ENCODE results near the gene WNT9A.

The WNT9A gene

GRCh38 chr1:227938911-227939790 lies 8.6 kb downstream of the WNT9A start (continued):
- TF ChIP-seq, protein P1, sequence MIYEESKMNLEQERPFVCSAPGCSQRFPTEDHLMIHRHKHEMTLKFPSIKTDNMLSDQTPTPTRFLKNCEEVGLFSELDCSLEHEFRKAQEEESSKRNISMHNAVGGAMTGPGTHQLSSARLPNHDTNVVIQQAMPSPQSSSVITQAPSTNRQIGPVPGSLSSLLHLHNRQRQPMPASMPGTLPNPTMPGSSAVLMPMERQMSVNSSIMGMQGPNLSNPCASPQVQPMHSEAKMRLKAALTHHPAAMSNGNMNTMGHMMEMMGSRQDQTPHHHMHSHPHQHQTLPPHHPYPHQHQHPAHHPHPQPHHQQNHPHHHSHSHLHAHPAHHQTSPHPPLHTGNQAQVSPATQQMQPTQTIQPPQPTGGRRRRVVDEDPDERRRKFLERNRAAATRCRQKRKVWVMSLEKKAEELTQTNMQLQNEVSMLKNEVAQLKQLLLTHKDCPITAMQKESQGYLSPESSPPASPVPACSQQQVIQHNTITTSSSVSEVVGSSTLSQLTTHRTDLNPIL (CRISPR knock-in tag; IDR thresholded peaks at IDR 0.05; ENCODE audit: low read depth) = no peak
- TF ChIP-seq TOX (CRISPR knock-in tag; IDR thresholded peaks at IDR 0.05; ENCODE audit: borderline replicate concordance) (no peak), CSDC2 (CRISPR knock-in tag; IDR thresholded peaks at IDR 0.05) (no peak), SNAI2 (CRISPR knock-in tag; IDR thresholded peaks at IDR 0.05) (no peak), ARNTL (CRISPR knock-in tag; IDR thresholded peaks at IDR 0.05; ENCODE audit: borderline replicate concordance, low read depth) (no peak), ZNF8 (CRISPR knock-in tag; IDR thresholded peaks at IDR 0.05) (no peak), POU6F1 (CRISPR knock-in tag; IDR thresholded peaks at IDR 0.05; ENCODE audit: borderline replicate concordance, low read depth) (no peak), PATZ1 (CRISPR knock-in tag; IDR thresholded peaks at IDR 0.05; ENCODE audit: borderline replicate concordance) (no peak)

DNA sequence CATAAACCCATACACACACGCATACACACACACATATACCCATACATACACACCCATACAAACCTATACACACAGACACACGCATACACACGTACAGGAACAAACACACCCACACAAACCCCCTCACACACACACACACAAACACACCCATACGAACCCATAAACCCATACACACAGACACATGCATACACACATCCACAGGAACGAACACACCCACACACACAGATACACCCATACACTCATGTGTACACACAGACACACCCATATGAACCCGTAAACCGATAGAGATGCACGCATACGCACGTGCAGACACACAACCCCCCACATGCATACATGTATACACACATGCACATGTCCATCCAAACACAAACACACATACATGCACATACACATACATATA lies 9.5 kb downstream of the WNT9A start:
- no peak for ATAC-seq
- TF ChIP-seq BACH2 (CRISPR knock-in tag; IDR thresholded peaks at IDR 0.05; ENCODE audit: borderline replicate concordance) (no peak), ARNTL (CRISPR knock-in tag; IDR thresholded peaks at IDR 0.05; ENCODE audit: borderline replicate concordance, low read depth) (no peak), SNAI2 (CRISPR knock-in tag; IDR thresholded peaks at IDR 0.05) (no peak), TCF4 (CRISPR knock-in tag; IDR thresholded peaks at IDR 0.05; ENCODE audit: borderline replicate concordance) (no peak), ZNF70 (CRISPR knock-in tag; IDR thresholded peaks at IDR 0.05) (no peak), ZNF565 (CRISPR knock-in tag; conservative IDR thresholded peaks at IDR 0.05; ENCODE audit: low read depth) (no peak), ZFP3 (CRISPR knock-in tag; IDR thresholded peaks at IDR 0.05) (no peak), TOX (CRISPR knock-in tag; IDR thresholded peaks at IDR 0.05; ENCODE audit: borderline replicate concordance) (no peak), CSDC2 (CRISPR knock-in tag; IDR thresholded peaks at IDR 0.05) (no peak), ZFP30 (CRISPR knock-in tag; IDR thresholded peaks at IDR 0.05) (no peak), PPARA (CRISPR knock-in tag; IDR thresholded peaks at IDR 0.05; ENCODE audit: borderline replicate concordance) (no peak), TSHZ2 (CRISPR knock-in tag; IDR thresholded peaks at IDR 0.05) (no peak), POU6F1 (CRISPR knock-in tag; IDR thresholded peaks at IDR 0.05; ENCODE audit: borderline replicate concordance, low read depth) (no peak)
- TF ChIP-seq, protein P2, sequence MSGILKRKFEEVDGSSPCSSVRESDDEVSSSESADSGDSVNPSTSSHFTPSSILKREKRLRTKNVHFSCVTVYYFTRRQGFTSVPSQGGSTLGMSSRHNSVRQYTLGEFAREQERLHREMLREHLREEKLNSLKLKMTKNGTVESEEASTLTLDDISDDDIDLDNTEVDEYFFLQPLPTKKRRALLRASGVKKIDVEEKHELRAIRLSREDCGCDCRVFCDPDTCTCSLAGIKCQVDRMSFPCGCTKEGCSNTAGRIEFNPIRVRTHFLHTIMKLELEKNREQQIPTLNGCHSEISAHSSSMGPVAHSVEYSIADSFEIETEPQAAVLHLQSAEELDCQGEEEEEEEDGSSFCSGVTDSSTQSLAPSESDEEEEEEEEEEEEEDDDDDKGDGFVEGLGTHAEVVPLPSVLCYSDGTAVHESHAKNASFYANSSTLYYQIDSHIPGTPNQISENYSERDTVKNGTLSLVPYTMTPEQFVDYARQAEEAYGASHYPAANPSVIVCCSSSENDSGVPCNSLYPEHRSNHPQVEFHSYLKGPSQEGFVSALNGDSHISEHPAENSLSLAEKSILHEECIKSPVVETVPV (CRISPR knock-in tag; IDR thresholded peaks at IDR 0.05) = no peak
- TF ChIP-seq, protein P1 (CRISPR knock-in tag; IDR thresholded peaks at IDR 0.05; ENCODE audit: low read depth) = no peak
